Limb (tissue), 2 donors: Measurements from ENCODE around the gene CATSPERD.
"Not testable (repeated sequence)": the region's sequence is repeated elsewhere in the genome, so short reads cannot be mapped to it uniquely, and the experiment has no call there.

Experiments
- DNase-seq, 2 donors: peaks; one replicate each; pipeline ENCODE4 v3.0.0-alpha.2; 2016; ENCODE audit errors: extremely low spot score in 2 of 2

CATSPERD gene

DNA sequence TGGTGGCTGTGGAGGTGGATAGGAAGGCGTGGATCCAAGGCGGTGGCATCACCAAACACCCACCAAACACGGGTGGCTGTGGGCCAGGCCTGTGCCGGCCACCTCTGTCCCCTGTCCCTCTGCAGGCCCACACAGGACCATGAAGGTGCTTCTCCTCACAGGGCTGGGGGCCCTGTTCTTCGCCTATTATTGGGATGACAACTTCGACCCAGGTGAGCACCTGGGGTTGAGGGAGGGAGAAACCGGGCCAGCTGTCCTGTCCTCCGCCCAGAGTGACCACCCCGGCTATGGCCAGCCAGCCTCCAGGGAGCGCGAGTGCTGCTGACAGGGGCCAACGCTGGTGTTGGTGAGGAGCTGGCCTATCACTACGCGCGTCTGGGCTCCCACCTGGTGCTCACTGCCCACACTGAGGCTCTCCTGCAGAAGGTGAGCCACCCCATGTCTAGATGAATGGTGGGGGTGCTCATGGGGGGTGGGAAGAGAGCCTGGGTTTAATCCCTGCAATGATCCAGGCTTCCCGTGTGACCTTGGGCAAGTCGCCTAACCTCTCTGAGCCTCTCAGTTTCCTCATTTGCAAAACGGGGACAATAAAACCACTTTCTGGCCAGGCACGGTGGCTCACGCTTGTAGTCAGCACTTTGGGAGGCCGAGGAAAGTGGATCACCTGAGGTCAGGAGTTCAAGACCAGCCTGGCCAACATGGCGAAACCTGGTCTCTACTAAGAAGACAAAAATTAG lies 35.6 kb upstream of the CATSPERD start:
- no peak for DNase-seq

DNA sequence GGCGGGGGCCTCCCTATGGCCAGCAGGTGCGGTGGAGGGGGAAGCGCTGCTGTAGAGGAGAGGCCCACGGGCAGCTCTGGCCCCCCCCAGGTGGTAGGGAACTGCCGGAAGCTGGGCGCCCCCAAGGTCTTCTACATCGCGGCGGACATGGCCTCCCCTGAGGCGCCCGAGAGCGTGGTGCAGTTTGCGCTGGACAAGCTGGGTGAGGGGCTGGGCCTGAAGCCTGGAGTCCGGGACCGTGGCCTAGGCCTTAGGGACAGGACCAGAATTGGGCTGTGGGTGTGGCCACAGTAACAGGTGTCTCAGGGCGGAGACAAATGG lies 34.2 kb upstream of the CATSPERD start:
- no peak for DNase-seq

DNA sequence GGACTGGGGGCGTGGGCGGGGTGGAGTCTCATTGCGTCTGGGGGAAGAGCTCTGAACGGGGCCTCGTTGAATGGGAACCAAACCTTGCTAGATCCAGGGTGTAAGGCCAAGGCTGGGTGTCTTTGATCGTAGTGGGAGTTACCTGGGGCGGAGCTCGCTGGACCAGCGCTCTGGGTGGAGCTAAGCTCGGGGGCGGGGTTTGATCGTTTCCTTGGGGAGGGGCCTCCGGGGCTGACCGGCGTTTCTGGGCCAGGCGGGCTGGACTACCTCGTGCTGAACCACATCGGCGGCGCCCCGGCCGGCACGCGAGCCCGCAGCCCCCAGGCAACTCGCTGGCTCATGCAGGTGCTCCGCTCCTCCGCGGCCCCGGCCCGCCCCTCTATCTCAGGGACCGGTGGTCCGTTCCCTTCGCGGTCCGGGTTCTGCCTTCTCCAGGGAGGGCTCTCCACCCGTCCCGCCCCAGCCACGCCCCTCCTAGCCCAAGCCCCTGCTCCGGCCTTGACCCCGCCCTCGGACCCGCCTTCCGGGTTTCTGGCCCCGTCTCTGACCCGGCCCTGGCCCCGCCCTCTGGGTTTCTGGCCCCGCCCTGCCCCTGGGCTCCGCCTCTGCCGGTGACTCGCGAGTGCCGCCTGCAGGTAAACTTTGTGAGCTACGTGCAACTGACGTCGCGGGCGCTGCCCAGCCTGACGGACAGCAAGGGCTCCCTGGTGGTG lies 33.6 kb upstream of the CATSPERD start:
- DNase-seq: peak; percentile 87 to 97

DNA sequence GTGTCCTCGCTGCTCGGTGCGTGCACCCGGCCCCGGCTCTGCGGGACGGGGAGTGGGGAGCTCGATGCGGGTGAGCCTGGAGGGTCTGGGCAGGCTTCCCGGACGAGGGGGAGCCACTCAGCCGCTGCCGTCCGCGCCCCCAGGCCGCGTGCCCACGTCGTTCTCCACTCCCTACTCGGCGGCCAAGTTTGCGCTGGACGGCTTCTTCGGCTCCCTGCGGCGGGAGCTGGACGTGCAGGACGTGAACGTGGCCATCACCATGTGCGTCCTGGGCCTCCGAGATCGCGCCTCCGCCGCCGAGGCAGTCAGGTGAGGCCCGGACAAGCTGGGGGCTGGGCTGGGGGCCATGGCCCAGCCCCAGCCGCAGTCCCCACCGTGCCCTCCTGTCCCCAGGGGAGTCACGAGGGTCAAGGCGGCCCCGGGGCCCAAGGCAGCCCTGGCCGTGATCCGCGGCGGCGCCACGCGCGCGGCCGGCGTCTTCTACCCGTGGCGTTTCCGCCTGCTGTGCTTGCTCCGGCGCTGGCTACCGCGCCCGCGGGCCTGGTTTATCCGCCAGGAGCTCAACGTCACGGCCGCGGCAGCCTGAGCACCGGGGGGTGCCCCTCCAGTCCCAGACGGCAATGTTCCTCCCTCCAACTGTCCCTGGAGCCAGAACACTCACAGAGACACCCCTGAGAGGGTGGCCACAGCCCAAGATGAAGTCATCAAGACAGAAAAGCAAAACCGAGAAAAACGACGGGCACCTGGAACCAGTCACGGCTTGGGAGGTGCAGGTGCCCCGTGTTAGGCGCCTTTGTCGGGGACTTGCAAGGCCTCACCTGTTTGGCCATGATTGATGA lies 32.9 kb upstream of the CATSPERD start:
- no peak for DNase-seq

DNA sequence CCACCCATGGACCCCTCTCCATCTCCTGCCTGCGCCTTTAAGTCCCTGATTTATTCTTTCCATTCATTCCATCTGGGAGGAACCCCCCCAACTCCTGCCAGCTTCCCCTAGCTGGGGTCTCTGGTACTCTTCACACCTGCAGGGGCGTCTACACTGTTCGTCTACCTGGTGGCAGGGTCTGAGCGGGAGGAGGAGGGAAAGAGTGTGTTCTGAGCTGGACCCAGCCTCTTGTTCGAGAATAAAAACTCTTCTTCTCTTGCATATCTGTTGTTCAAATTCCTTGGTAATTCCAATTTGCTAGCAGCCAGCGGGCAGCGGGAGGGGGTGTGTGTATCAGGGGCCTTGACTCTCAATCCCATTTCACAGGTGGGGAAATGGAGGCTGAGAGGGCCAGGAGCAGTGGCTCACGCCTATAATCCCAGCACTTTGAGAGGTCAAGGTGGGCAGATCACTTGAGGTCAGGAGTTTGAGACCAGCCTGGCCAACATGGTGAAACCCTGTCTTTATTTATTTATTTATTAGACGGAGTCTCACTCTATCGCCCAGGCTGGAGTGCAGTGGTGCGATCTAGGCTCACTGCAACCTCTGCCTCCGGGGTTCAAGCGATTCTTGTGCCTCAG lies 32.1 kb upstream of the CATSPERD start:
- not testable (repeated sequence) for DNase-seq

DNA sequence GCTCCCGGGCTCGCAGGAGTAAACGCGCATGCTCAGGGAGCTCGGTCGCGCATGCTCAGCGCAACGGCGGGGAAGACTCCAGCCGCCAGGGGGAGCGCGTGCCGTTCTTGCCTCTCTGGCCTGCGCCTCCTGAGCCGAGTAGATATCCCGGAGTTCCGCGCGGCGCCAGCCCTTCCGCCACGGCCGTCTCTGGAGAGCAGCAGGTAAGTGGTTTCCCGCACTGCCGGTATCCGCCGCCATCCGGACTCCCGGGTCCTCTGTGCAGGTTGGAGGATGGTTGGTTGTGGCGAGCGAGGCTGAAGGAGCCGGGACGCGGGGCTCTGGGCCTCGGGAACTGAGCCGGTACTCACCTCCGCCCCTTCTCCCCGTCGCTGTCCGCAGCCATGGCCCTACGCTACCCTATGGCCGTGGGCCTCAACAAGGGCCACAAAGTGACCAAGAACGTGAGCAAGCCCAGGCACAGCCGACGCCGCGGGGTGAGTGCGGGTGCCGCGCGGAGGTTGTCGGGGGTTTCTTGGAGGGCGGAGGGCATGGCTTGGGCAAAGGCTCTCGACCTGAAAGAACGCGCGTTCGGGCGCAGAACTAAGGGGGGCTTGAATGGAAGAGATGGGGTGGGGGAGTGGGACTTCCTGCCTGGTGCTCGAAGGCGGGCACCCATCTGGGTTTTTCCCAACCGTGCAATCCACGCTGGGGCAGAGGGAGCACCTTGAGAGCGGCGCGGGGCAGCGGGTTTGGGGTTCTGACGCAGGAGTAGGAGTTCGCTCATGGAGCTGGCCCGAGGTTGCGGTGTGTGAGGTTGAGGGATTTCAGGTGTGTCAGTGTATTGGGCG lies 30.1 kb upstream of the CATSPERD start, which contains the start of gene RPL36:
RPL36 (plus strand) TSS at position 171 of the 830 bp plus-strand sequence; CDS start at position 384, 213 bp downstream.
- DNase-seq: peak; percentile 97 to 100

DNA sequence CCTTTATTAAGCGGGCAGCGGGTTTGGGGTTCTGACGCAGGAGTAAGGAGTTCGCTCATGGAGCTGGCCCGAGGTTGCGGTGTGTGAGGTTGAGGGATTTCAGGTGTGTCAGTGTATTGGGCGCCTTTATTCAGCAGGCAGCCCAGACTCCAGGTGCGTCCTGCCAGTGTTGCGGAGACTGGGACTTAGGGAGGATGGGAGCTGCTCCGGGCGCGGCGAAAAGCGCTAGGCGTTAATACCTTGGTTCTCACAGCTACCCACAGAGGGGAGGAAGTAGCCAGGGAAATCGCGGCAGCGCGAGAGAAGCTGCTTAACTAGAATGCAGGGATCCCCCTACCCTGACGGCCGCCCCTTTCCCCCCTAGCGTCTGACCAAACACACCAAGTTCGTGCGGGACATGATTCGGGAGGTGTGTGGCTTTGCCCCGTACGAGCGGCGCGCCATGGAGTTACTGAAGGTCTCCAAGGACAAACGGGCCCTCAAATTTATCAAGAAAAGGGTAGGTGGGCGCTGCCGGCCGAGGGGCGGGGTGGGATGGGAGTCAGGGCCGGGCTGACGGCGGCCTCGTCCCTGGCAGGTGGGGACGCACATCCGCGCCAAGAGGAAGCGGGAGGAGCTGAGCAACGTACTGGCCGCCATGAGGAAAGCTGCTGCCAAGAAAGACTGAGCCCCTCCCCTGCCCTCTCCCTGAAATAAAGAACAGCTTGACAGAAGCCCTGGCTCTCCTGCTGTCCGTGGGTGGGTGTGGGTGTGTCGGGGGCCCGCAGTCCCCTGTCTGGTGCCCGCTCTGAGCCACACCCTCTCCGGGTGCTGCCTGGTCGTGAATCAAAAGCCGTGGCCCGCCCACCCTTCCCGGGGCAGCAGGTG lies 29.2 kb upstream of the CATSPERD start:
- DNase-seq: peak; percentile 49 to 72

DNA sequence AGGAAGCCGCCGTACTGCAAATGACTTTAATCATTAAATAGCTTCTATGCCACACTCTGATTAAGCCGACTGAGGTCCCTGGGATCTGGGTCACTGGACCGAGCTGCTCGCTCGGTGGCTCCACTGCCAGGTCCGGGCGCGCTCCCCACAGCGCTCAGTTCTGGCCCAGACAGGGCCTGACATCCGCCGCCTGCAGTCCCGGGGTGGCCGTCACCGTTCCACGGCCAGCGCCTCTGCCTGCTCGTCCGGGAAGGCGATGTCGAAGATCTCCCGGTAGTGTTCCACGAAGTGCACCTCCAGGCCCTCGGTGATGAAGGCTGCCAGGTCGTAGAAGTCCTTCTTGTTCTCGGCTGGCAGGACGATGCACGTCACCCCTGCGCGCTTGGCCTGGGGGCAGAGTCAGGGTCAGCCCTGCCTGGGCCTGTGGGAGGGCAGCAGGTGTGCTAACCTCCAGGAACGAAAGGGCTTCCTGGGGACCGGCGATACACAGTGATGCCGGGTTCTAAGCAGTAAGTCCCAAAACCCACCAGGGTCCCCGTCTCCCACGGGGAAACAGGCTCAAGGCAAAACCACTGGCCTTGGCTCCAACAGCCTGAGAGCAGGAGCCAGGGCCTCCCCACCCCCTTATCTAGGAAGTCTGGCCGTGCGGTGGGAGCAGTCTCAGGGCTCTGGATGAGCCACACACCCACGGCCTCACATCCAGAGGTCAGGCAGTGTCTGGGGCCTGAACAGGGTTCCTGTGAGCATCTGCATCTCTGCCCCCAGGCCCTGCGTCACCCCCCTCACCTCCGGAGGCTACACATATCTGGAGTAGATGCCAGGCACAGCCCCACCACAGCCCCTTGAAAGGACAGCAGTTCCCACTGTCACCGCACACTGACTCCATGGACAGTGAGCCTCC lies 28.4 kb upstream of the CATSPERD start:
- DNase-seq: no peak

DNA sequence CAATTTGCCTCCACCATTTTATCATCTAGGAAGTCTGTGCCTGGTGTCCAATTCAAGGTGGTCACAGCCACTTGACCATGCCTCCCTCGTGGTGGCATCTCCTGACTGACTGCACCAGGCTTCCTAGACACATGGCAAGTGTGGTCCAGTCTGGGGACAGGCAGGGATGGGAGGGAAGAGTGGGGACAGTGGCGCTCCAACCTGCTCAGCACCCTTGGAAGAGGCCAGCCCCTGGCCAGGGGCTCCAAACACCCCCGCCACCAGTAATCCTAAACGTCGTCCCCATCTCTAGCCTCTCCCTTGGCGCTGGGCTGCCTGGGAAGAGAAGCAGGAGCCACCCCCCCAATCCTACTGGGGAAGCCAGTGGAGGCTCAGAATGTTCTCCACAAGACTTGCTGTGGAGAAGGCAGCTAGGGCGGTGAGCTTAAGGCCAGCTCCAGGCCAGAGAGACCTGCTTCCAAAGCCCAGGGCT lies 27.7 kb upstream of the CATSPERD start:
- DNase-seq: no peak

DNA sequence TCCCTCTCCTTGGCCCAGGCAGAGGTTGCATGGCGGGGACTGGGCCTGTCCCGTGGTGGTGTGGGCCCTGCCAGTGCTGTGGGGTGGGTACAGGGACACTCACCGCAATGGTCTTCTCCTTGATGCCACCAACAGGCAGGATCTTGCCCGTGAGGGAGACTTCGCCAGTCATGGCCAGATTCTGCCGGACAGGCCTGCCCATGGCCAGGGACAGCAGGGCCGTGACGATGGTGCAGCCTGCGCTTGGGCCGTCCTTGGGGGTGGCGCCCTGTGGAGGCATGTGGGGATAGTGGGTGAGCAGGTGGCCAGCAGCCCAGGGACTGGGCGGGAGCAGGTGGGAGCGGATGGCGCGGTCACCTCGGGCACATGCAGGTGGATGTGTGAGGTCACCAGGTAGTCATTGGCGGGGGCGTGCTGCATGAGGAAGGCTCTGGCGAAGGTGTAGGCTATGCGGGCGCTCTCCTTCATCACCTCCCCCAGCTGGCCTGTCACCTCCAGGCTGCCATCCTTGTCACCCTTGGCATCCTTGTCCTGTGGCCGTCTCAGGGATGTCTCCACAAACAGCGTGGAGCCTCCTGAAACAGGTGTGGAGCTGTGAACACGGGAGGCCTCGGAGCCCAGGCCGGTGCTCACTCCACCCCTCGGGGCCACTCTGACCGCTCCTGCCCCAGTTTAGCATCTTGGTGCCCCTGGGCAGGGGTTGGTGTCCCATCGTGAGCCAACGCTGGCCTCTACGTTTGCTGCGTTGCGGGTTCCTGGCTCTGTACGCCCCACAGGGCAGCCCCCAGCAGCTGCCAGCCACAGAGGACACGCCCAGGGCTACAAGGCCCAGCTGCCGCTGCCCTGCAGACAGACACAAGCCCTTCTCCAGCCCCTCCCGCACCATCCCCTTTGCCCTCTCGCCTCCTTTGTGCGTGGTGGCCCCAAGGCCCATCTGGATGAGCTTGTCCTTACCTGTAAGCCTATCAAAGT lies 27.0 kb upstream of the CATSPERD start:
- DNase-seq: no peak

DNA sequence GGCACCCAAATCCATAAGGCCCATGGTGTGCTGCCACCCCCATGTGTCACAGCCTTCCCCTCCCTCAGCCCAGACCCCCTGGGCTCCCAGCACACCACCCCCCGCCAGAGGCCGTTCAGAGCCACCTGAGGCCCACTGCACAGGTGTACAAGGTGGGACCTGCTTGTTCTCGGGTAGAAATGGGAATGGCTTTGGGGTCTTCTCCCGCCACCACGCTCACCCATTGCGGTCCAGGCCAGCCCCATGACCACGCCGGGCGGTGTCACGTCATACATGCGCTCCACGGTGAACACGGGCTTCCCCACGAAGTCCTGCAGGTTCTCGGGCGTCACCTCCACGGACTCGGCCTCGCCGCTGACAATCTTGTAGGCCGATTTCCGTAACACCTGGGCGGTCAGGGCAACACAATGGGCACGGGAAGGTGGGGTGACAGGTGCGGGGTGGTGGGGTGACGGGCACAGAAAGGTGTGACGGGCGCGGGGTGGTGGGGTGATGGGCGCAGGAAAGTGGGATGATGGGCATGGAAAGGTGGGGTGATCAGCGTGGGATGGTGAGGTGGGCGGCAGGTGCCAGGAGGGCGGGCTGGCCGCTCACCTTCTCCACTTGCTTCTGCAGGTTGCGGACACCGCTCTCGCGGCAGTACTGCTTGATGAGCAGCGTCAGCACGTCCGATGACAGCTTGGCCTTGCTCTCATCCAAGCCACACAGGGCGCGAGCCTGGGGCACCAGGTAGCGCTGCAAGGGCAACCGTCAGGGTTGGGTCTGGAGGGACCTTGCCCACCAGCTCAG lies 26.1 kb upstream of the CATSPERD start:
- no peak for DNase-seq

DNA sequence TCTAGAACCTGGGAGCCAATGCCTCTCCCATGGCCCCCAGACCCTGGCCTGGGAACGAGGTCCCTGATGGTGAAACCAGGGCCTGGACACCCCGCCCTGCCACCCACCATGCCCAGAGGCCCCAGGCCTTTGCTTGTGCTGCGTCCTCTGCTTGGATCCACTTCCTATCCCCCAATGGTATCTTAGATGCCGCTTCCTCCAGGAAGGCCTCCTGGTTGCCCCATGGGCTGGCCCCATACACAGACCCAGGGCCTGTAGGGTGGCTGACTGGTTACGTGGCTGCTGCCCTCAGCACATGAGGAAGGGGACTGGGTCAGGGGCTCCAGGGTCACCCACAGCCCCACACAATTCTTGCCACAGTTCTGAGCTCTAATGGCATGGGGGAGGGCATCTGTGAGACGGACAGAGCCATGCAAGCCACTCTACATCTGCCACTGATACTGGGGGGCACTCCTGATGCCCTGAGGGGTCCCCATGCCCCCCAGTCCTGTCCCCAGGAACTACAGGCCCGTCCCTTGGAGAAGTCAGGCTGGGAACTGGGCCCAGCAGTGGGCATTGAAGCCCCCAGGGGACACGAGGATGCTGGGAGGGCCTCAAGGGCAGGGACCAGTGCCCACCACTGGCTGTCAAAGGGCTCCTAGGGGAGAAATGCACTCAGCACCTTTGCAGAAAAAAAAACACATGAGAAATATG lies 25.3 kb upstream of the CATSPERD start:
- no peak for DNase-seq

DNA sequence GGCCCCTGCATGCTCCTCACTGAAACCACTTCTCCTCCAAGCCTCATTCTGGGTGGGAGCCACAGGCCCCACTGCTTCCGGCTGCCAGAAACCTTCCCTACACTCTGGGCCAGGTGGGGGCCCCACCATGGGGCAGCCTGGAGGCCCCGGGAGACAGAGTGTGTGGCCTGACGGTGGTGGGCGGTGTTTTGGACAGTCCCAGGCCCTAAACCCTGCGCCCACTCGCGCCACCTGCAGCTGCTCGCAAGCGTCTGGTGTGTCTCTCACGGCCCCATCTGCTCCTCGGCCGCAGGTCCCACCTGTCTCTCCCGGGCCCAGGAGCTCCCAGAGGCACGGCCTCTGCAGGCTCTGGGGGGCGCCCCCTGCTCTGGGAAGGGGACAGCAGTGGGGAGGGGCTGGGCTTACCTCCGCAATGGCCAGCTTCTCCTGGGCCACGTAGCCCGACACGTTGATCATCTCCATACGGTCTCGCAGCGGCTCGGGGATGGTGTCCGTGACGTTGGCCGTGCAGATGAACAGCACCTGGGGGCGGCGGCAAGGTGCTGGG lies 24.7 kb upstream of the CATSPERD start:
- no peak for DNase-seq

DNA sequence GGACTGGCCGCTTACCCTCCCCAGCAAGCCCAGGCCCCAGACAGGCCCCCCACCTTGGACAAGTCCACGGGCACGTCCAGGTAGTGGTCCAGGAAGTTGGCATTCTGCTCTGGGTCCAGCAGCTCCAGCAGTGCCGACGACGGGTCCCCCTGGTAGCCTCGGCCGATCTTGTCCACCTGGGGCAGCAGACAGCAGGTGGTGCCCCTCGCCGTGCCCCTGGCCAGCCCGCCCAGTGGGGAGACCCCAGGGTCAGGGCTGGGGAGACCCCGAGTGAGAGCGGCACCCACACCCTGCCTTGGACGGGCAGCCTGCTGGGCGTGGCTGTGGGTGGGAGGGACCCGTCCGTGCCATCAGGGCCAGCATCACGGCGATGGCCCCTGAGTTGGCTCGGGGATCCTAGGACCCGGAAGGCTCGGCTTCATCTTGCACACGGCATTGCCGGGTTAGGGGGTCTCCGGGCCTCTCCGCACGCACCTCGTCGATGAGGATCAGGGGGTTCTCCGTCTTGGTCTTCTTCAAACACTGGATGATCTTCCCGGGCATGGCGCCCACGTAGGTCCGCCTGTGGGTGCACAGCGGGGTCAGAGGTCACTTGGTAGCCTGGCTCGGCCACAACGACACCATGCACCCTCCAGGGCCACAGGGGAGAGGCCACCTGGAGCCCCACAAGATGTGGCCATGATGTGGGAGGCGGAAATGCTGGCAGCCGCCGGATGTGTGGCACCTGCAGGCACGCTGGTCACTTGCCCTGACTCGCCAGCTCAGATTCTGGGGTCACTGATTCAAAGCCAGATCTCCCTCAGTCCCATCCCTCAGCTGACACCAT lies 24.0 kb upstream of the CATSPERD start:
- DNase-seq: no peak
